Hepatocyte (in vitro differentiated cells): Measurements from ENCODE around the gene AGAP6. TPM values are rescaled to one million over a fixed set of nuclear protein-coding genes. Genes with fewer than 3 reads are reported as not detected.
"Not testable (repeated sequence)": the region's sequence is repeated elsewhere in the genome, so short reads cannot be mapped to it uniquely, and the experiment has no call there.

ENCODE experiments used
- DNase-seq: peaks from one replicate; pipeline ENCODE4 v3.0.0-alpha.2; 2016; ENCODE audit warnings: low spot score
- H2AFZ ChIP-seq: fragments of 200-600 bp; sonication (generic); 2 replicates; pipeline ENCODE4 v1.6.0; 2016; ENCODE audit warnings: antibody characterized with exemption, mild to moderate bottlenecking
- H3K27ac ChIP-seq: fragments of 200-600 bp; sonication (generic); 2 replicates; pipeline ENCODE4 v1.5.1; 2016; ENCODE audit warnings: mild to moderate bottlenecking
- H3K27me3 ChIP-seq: fragments of 200-600 bp; sonication (generic); 2 replicates; pipeline ENCODE4 v1.6.1; 2016
- H3K36me3 ChIP-seq: fragments of 200-600 bp; sonication (generic); replicated peaks from 2 replicates; pipeline ENCODE4 v1.5.1; 2016; ENCODE audit warnings: low read depth; ENCODE audit not compliant: insufficient read depth
- H3K4me1 ChIP-seq: fragments of 200-600 bp; sonication (generic); 2 replicates; pipeline ENCODE4 v1.5.1; 2016; ENCODE audit warnings: mild to moderate bottlenecking, moderate library complexity; ENCODE audit not compliant: insufficient read depth
- H3K4me2 ChIP-seq: fragments of 200-600 bp; sonication (generic); 2 replicates; pipeline ENCODE4 v1.6.0; 2016
- H3K4me3 ChIP-seq: fragments of 200-600 bp; sonication (generic); 2 replicates; pipeline ENCODE4 v1.5.1; 2016; ENCODE audit warnings: mild to moderate bottlenecking
- H3K79me2 ChIP-seq: fragments of 200-600 bp; sonication (generic); 2 replicates; pipeline ENCODE4 v1.6.0; 2017; ENCODE audit warnings: mild to moderate bottlenecking
- H3K9me2 ChIP-seq: fragments of 200-600 bp; sonication (generic); replicated peaks from 2 replicates; pipeline ENCODE4 v1.6.0; 2017; ENCODE audit warnings: mild to moderate bottlenecking; ENCODE audit not compliant: insufficient read depth
- H3K9me3 ChIP-seq: fragments of 200-600 bp; sonication (generic); 2 replicates; pipeline ENCODE4 v1.5.1; 2016; ENCODE audit warnings: low read depth, mild to moderate bottlenecking
- H4K20me1 ChIP-seq: fragments of 200-600 bp; sonication (generic); 2 replicates; pipeline ENCODE4 v1.6.0; 2016; ENCODE audit warnings: mild to moderate bottlenecking; ENCODE audit not compliant: insufficient read depth, poor library complexity, severe bottlenecking
- CTCF ChIP-seq: fragments of 200-600 bp; sonication (generic); IDR thresholded peaks from 2 replicates; pipeline ENCODE4 v1.5.1; 2016; ENCODE audit warnings: antibody characterized with exemption, mild to moderate bottlenecking; ENCODE audit not compliant: poor library complexity
- EZH2 ChIP-seq: fragments of 200-600 bp; sonication (generic); IDR thresholded peaks from 2 replicates; pipeline ENCODE4 v1.6.1; 2016; ENCODE audit warnings: antibody characterized with exemption, mild to moderate bottlenecking, borderline replicate concordance
- EZH2phosphoT487 ChIP-seq: fragments of 200-600 bp; sonication (generic); IDR thresholded peaks from one replicate; pipeline ENCODE4 v1.6.1; 2018; ENCODE audit warnings: antibody characterized with exemption, mild to moderate bottlenecking, low read depth, moderate library complexity; ENCODE audit not compliant: unreplicated experiment, severe bottlenecking
- WGBS: methylation state at CpG from one replicate; pipeline ENCODE4 v1.1.6; 2016; ENCODE audit warnings: low lambda C conversion rate; ENCODE audit errors: missing lambda C conversion rate; 5-methylcytosine and 5-hydroxymethylcytosine counted together
- polyA plus RNA-seq: library from polyadenylated mRNA; unstranded; fragments of >200 nt; fragmentation: Nextera tagmentation; extraction: Ambion mirVana; gene quantifications from 2 replicates; pipeline ENCODE4 v1.2.1, GENCODE V29; 2016
- total RNA-seq: library from RNA; depleted of rRNA; stranded (reverse); fragments of >200 nt; gene quantifications from 2 replicates; pipeline ENCODE4 v1.2.3, GENCODE V29; 2014

AGAP6 gene
- total and polyA plus RNA-seq, 2 experiments from 2014 or later = 6.2 to 7.6 TPM

- 89% methylated on average over 9 of the region's 9 CpGs for WGBS
Observed at GRCh38 chr10:50015596-50016220, 27.5 kb downstream of the AGAP6 start.

GRCh38 chr10:50016926-50017325 is 28.7 kb downstream of the AGAP6 start:
- not testable (repeated sequence) for H3K4me1 ChIP-seq, H2AFZ ChIP-seq, H3K36me3 ChIP-seq, H3K4me3 ChIP-seq, H4K20me1 ChIP-seq, DNase-seq, H3K9me2 ChIP-seq, H3K4me2 ChIP-seq, H3K9me3 ChIP-seq, H3K27me3 ChIP-seq, H3K79me2 ChIP-seq, H3K27ac ChIP-seq
- WGBS = 83% methylated on average over 5 of the region's 5 CpGs

More at GRCh38 chr10:50015596-50016220, 27.5 kb downstream of the AGAP6 start:
- H4K20me1 ChIP-seq, DNase-seq, H3K4me2 ChIP-seq, H3K36me3 ChIP-seq, H3K4me1 ChIP-seq, H3K9me2 ChIP-seq, H2AFZ ChIP-seq, H3K27me3 ChIP-seq, H3K27ac ChIP-seq, H3K9me3 ChIP-seq, H3K4me3 ChIP-seq, H3K79me2 ChIP-seq: not testable (repeated sequence)

- H2AFZ ChIP-seq, H3K9me3 ChIP-seq, DNase-seq, H3K4me1 ChIP-seq, H3K4me3 ChIP-seq, H4K20me1 ChIP-seq, H3K27ac ChIP-seq, H3K27me3 ChIP-seq, H3K4me2 ChIP-seq, H3K36me3 ChIP-seq, H3K9me2 ChIP-seq, H3K79me2 ChIP-seq: not testable (repeated sequence)
- 91% methylated on average over 5 of the region's 5 CpGs for WGBS
Observed at GRCh38 chr10:50017646-50018045, 29.4 kb downstream of the AGAP6 start.

- H2AFZ ChIP-seq, H3K9me2 ChIP-seq, H3K4me1 ChIP-seq, H3K27ac ChIP-seq, H3K4me3 ChIP-seq, H3K79me2 ChIP-seq, H3K4me2 ChIP-seq, DNase-seq, H3K36me3 ChIP-seq, H3K9me3 ChIP-seq, H3K27me3 ChIP-seq, H4K20me1 ChIP-seq: not testable (repeated sequence)
- 89% methylated on average over 3 of the region's 3 CpGs for WGBS
Observed at GRCh38 chr10:50019279-50019678, 31.1 kb downstream of the AGAP6 start.

GRCh38 chr10:50020451-50021024 is 32.3 kb downstream of the AGAP6 start:
- H4K20me1 ChIP-seq, H3K9me3 ChIP-seq, H3K9me2 ChIP-seq, H3K79me2 ChIP-seq, H3K27ac ChIP-seq, H3K27me3 ChIP-seq, DNase-seq, H2AFZ ChIP-seq, H3K4me1 ChIP-seq, H3K36me3 ChIP-seq, H3K4me3 ChIP-seq, H3K4me2 ChIP-seq: not testable (repeated sequence)
- 90% methylated on average over 13 of the region's 13 CpGs for WGBS

GRCh38 chr10:50021646-50022045 is 33.4 kb downstream of the AGAP6 start:
- Histone ChIP-seq H3K27ac (no peak overlapping the region), H3K4me1 (no peaks in the 10 kb centered on the region), H3K9me2 (no peaks in the 10 kb centered on the region), H3K9me3 (no peaks in the 10 kb centered on the region), H3K4me3 (no peak overlapping the region), H2AFZ (no peak overlapping the region), H3K79me2 (no peaks in the 10 kb centered on the region), H3K27me3 (no peaks in the 10 kb centered on the region), H3K4me2 (no peak overlapping the region), H4K20me1 (no peaks in the 10 kb centered on the region), H3K36me3 (no peaks in the 10 kb centered on the region)
- no peak for DNase-seq
- TF ChIP-seq CTCF = no peak
- TF ChIP-seq EZH2 = no peak
- TF ChIP-seq EZH2phosphoT487 = no peak
- 88% methylated on average over 3 of the region's 3 CpGs for WGBS

GRCh38 chr10:50024716-50025383 is 36.6 kb downstream of the AGAP6 start:
- not testable (repeated sequence) for H3K9me3 ChIP-seq, H3K4me3 ChIP-seq, H2AFZ ChIP-seq, H3K27ac ChIP-seq, H3K4me1 ChIP-seq, H3K9me2 ChIP-seq, H3K79me2 ChIP-seq, H4K20me1 ChIP-seq, H3K27me3 ChIP-seq, H3K4me2 ChIP-seq, DNase-seq, H3K36me3 ChIP-seq
- WGBS = 97% methylated on average over 29 of the region's 37 CpGs
